HL-60/S4 treated with retinoic acid at 250 ng/mL for 4 days and 3 days (cell line): Measurements from ENCODE around the gene PLEKHM2.
"Not testable (repeated sequence)": the region's sequence is repeated elsewhere in the genome, so short reads cannot be mapped to it uniquely, and the experiment has no call there.

ENCODE experiments used
- in situ Hi-C: fragments of 300-500 bp; cut with MboI; formaldehyde crosslinking; loops from 2 replicates; pipeline ENCODE4 v1.7.0; 2022; ENCODE audit warnings: low sequenced_read_pairs

Gene PLEKHM2

GRCh38 chr1:15684042-15684461 is at the start of gene PLEKHM2:
TSS of gene PLEKHM2 (plus strand) at chr1:15684320. CDS start at chr1:15684559, 239 bp downstream.
- in situ Hi-C loops: no loop called here

- in situ Hi-C loops: no loop called here
Observed at GRCh38 chr1:15636436-15636835, 47.7 kb upstream of the PLEKHM2 start.

GRCh38 chr1:15637826-15638225 is 46.3 kb upstream of the PLEKHM2 start:
- in situ Hi-C loops: no loop called here

- in situ Hi-C loops: no loop called here
Observed at GRCh38 chr1:15639262-15639661, 44.9 kb upstream of the PLEKHM2 start.

- in situ Hi-C loops: no loop called here
Observed at GRCh38 chr1:15639931-15640330, 44.2 kb upstream of the PLEKHM2 start.

GRCh38 chr1:15640667-15641066 is 43.5 kb upstream of the PLEKHM2 start:
- in situ Hi-C loops: no loop called here

GRCh38 chr1:15649937-15650336 is 34.2 kb upstream of the PLEKHM2 start:
- in situ Hi-C loops: no loop called here

GRCh38 chr1:15650433-15650832 is 33.7 kb upstream of the PLEKHM2 start:
- in situ Hi-C loops: no loop called here

- in situ Hi-C loops: not testable (repeated sequence)
Observed at GRCh38 chr1:15652130-15652529, 32.0 kb upstream of the PLEKHM2 start.

- in situ Hi-C loops: no loop called here
Observed at GRCh38 chr1:15654091-15654690, 29.9 kb upstream of the PLEKHM2 start.

- in situ Hi-C loops: no loop called here
Observed at GRCh38 chr1:15656464-15656863, 27.7 kb upstream of the PLEKHM2 start.

- in situ Hi-C loops: no loop called here
Observed at GRCh38 chr1:15657021-15657420, 27.1 kb upstream of the PLEKHM2 start.

GRCh38 chr1:15660151-15660550 is 24.0 kb upstream of the PLEKHM2 start:
- in situ Hi-C loops: no loop called here

GRCh38 chr1:15662477-15662876 is 21.6 kb upstream of the PLEKHM2 start:
- in situ Hi-C loops: no loop called here

GRCh38 chr1:15663925-15664324 is 20.2 kb upstream of the PLEKHM2 start:
- in situ Hi-C loops: no loop called here

GRCh38 chr1:15667362-15667761 is 16.8 kb upstream of the PLEKHM2 start:
- in situ Hi-C loops: no loop called here

GRCh38 chr1:15668089-15668754 is 15.9 kb upstream of the PLEKHM2 start:
- in situ Hi-C loops: no loop called here

- in situ Hi-C loops: no loop called here
Observed at GRCh38 chr1:15669074-15669473, 15.0 kb upstream of the PLEKHM2 start.

GRCh38 chr1:15669864-15670263 is 14.3 kb upstream of the PLEKHM2 start:
- in situ Hi-C loops: no loop called here

- in situ Hi-C loops: no loop called here
Observed at GRCh38 chr1:15671430-15671829, 12.7 kb upstream of the PLEKHM2 start.

- in situ Hi-C loops: no loop called here
Observed at GRCh38 chr1:15674386-15675159, 9.5 kb upstream of the PLEKHM2 start.

- in situ Hi-C loops: no loop called here
Observed at GRCh38 chr1:15676010-15676409, 8.1 kb upstream of the PLEKHM2 start.
